Activated B cell treated with CpG ODN at 0.5 μM for 24 hours (primary cell): ENCODE results near the gene DLG2. TPM values are rescaled to one million over a fixed set of nuclear protein-coding genes. Genes with fewer than 3 reads are reported as not detected.

Experiments used
- ATAC-seq: fragments of 200-7000 bp; cut with Tn5 transposase; one replicate; pipeline ENCODE4 v1.10.0; 2021; ENCODE audit warnings: low read depth, mild to moderate bottlenecking, moderate library complexity
- CTCF ChIA-PET: fragments of 350-600 bp; sonication (Branson Sonifier 250); formaldehyde crosslinking; loops from one replicate; lab custom pipeline; 2021; ENCODE audit warnings: antibody characterized with exemption; lab: Charles Lee
- POLR2A ChIA-PET: fragments of 350-600 bp; sonication (Branson Sonifier 250); formaldehyde crosslinking; loops from one replicate; lab custom pipeline; 2021; ENCODE audit warnings: antibody characterized with exemption; lab: Charles Lee
- DNase-seq: peaks from one replicate; pipeline ENCODE4 v3.0.0; 2022
- H3K27ac Mint-ChIP-seq: one replicate; pipeline ENCODE4 v1.8.0; 2020; ENCODE audit warnings: mixed read lengths
- H3K27me3 Mint-ChIP-seq: one replicate; pipeline ENCODE4 v1.8.0; 2021; ENCODE audit warnings: mixed read lengths
- H3K36me3 Mint-ChIP-seq: one replicate; pipeline ENCODE4 v1.8.0; 2021; ENCODE audit warnings: low read depth, mixed read lengths
- H3K4me1 Mint-ChIP-seq: one replicate; pipeline ENCODE4 v1.8.0; 2021; ENCODE audit warnings: mixed read lengths
- H3K4me3 Mint-ChIP-seq: one replicate; pipeline ENCODE4 v1.8.0; 2020; ENCODE audit warnings: mild to moderate bottlenecking, mixed read lengths
- H3K9me3 Mint-ChIP-seq: one replicate; pipeline ENCODE4 v1.8.0; 2020; ENCODE audit warnings: mixed read lengths
- intact Hi-C: fragments of 100-400 bp; cut with micrococcal nuclease; formaldehyde crosslinking; loops from one replicate; pipeline ENCODE4 v1.15.1; 2024
- total RNA-seq: library from RNA; stranded (reverse); gene quantifications from 2 replicates; pipeline ENCODE4 v1.2.3, GENCODE V29; 2022
- TF ChIP-seq, protein P1 (sequence below): fragments of 200-600 bp; IDR thresholded peaks from one replicate; pipeline ENCODE4 v1.8.0; 2022; ENCODE audit warnings: antibody characterized with exemption, mild to moderate bottlenecking

Gene DLG2
- total RNA-seq, 1 donor from 2014 or later = 2.7 TPM

DNA sequence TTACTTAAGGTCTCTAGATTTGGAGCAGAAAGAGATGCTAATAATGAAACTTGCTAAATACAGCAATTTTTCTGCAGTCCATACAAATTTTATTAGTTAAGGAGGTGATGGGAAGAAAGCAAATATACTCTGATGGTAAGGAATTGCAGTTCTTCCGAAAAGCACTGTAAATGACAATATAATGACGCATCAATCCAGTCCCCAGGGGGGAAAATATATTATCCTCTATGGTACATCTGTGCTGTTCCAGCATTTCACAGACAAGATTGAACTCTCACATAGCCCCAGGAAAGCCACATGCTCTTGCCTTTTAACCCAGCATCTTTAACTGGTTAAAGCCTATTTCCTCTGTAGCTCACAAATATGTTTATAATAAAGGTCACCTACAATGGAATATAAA, 1924.3 kb downstream of the DLG2 start:
- ChIA-PET CTCF (no interaction called here), POLR2A (no interaction called here)
- DNase-seq (no peak), ATAC-seq (no peak)
- H3K36me3 Mint-ChIP-seq = no peaks in the 10 kb centered on the region
- no peaks in the 10 kb centered on the region for H3K9me3 Mint-ChIP-seq
- H3K27me3 Mint-ChIP-seq = no peaks in the 10 kb centered on the region
- no peak overlapping the region for H3K27ac Mint-ChIP-seq
- no peak overlapping the region for H3K4me3 Mint-ChIP-seq
- intact Hi-C loops = no loop called here
- TF ChIP-seq, protein P1, sequence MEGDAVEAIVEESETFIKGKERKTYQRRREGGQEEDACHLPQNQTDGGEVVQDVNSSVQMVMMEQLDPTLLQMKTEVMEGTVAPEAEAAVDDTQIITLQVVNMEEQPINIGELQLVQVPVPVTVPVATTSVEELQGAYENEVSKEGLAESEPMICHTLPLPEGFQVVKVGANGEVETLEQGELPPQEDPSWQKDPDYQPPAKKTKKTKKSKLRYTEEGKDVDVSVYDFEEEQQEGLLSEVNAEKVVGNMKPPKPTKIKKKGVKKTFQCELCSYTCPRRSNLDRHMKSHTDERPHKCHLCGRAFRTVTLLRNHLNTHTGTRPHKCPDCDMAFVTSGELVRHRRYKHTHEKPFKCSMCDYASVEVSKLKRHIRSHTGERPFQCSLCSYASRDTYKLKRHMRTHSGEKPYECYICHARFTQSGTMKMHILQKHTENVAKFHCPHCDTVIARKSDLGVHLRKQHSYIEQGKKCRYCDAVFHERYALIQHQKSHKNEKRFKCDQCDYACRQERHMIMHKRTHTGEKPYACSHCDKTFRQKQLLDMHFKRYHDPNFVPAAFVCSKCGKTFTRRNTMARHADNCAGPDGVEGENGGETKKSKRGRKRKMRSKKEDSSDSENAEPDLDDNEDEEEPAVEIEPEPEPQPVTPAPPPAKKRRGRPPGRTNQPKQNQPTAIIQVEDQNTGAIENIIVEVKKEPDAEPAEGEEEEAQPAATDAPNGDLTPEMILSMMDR = no peak
- H3K4me1 Mint-ChIP-seq = no peaks in the 10 kb centered on the region

DNA sequence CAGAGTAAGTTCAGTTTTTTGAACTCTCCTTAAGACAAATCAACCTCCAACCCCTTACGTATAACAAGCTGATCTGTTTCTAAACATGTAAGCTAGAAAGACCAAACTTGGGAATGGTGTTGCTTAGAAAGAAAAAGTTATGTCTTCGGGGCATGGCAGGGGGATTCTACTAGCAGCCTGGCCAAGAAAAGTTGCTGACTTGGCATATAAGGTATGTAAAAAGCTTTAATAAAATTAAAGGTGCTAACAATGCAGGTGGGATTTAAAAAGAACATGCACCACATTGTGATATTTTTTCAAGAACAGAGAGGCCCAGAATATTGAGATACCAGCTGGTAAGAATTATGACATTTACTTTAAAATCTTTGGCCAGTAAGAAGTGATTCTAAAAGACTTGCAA, 1929.6 kb downstream of the DLG2 start:
- intact Hi-C loops = no loop called here
- DNase-seq (no peak), ATAC-seq (no peak)
- no peaks in the 10 kb centered on the region for H3K4me1 Mint-ChIP-seq
- ChIA-PET POLR2A (no interaction called here), CTCF (no interaction called here)
- TF ChIP-seq, protein P1 = no peak
- no peaks in the 10 kb centered on the region for H3K36me3 Mint-ChIP-seq
- no peak overlapping the region for H3K27ac Mint-ChIP-seq
- H3K9me3 Mint-ChIP-seq = no peaks in the 10 kb centered on the region
- no peaks in the 10 kb centered on the region for H3K27me3 Mint-ChIP-seq
- no peak overlapping the region for H3K4me3 Mint-ChIP-seq

DNA sequence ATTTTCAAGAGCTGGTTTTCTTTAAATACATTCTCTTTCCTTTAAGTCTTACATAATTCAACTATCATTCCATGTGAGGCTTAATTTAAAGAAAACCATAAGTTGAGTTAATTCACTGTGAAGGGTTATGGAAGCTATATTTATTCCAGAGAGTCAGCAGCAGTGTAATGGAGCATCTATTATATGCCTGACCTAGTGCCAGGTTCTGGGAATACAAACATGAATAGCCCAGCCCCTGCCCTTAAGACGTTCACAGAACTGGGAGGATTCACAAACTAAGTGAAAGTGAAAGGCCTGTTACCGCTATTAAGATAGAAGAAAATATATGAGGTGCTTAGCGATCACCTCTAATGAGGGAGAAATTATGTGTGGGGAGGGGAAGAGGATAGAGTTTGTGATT, 1932.1 kb downstream of the DLG2 start:
- ChIA-PET CTCF (no interaction called here), POLR2A (no interaction called here)
- DNase-seq (no peak), ATAC-seq (no peak)
- TF ChIP-seq, protein P1 = no peak
- H3K27ac Mint-ChIP-seq = no peak overlapping the region
- no peaks in the 10 kb centered on the region for H3K4me1 Mint-ChIP-seq
- no peaks in the 10 kb centered on the region for H3K9me3 Mint-ChIP-seq
- H3K27me3 Mint-ChIP-seq = no peaks in the 10 kb centered on the region
- H3K36me3 Mint-ChIP-seq = no peaks in the 10 kb centered on the region
- H3K4me3 Mint-ChIP-seq = no peak overlapping the region
- intact Hi-C loops = no loop called here

- POLR2A ChIA-PET = no interaction called here
- H3K4me3 Mint-ChIP-seq = no peak overlapping the region
- H3K27ac Mint-ChIP-seq = no peak overlapping the region
- no peaks in the 10 kb centered on the region for H3K4me1 Mint-ChIP-seq
- CTCF ChIA-PET = no interaction called here
- no peaks in the 10 kb centered on the region for H3K36me3 Mint-ChIP-seq
- H3K27me3 Mint-ChIP-seq = no peaks in the 10 kb centered on the region
- no peaks in the 10 kb centered on the region for H3K9me3 Mint-ChIP-seq
- DNase-seq = no peak
- no peak for ATAC-seq
- TF ChIP-seq, protein P1 = no peak
- intact Hi-C loops = no loop called here
Measured at GRCh38 chr11:83694191-83694910, 1932.8 kb downstream of the DLG2 start.

GRCh38 chr11:83693306-83693992, 1933.7 kb downstream of the DLG2 start:
- no peak overlapping the region for H3K27ac Mint-ChIP-seq
- ChIA-PET CTCF (no interaction called here), POLR2A (no interaction called here)
- DNase-seq (no peak), ATAC-seq (no peak)
- no peaks in the 10 kb centered on the region for H3K4me1 Mint-ChIP-seq
- H3K36me3 Mint-ChIP-seq = no peaks in the 10 kb centered on the region
- no peaks in the 10 kb centered on the region for H3K9me3 Mint-ChIP-seq
- H3K27me3 Mint-ChIP-seq = peaks cover 2% of the 10 kb centered on the region
- TF ChIP-seq, protein P1 = no peak
- H3K4me3 Mint-ChIP-seq = no peak overlapping the region
- intact Hi-C loops = no loop called here
